Measurements from ENCODE around the gene LTBP1. TPM values are rescaled to one million over a fixed set of nuclear protein-coding genes. Genes with fewer than 3 reads are reported as not detected.

The LTBP1 gene
- total and polyA plus RNA-seq, 2 experiments from 2014 or later: 15.7 to 49.8 TPM

- no peaks in the 10 kb centered on the region; the same call in 2 of the 3 replicates for H3K4me1 Mint-ChIP-seq
- H3K36me3 Mint-ChIP-seq (ENCODE audit: low read depth): no peaks in the 10 kb centered on the region
- Histone ChIP-seq H3K27ac (ENCODE audit: low read depth) (no peak overlapping the region), H3K9me2 (ENCODE audit: insufficient read depth) (no peaks in the 10 kb centered on the region), H3K4me3 (no peak overlapping the region), H2AFZ (peak overlapping the region; percentile 86; the same call in 1 of the 2 replicates), H3K27me3 (ENCODE audit: insufficient read depth) (no peaks in the 10 kb centered on the region), H3K36me3 (ENCODE audit: insufficient read depth) (no peaks in the 10 kb centered on the region), H3F3A (replicated peaks; ENCODE audit: low read depth) (no peaks in the 10 kb centered on the region), H4K20me1 (replicated peaks; ENCODE audit: insufficient read depth) (no peaks in the 10 kb centered on the region), H3K4me1 (ENCODE audit: insufficient read depth) (0 out of 2 replicates have a peak, but pooled peaks cover 3% of the 10 kb centered on the region), H3K79me2 (replicated peaks; ENCODE audit: insufficient read depth) (no peaks in the 10 kb centered on the region), H3K4me2 (no peak overlapping the region)
- no peak for ATAC-seq
- H3K27ac Mint-ChIP-seq: no peak overlapping the region
- no peaks in the 10 kb centered on the region for H3K27me3 Mint-ChIP-seq (ENCODE audit: insufficient read depth, low read depth, poor library complexity)
- TF ChIP-seq REST (IDR thresholded peaks at IDR 0.05; ENCODE audit: unreplicated experiment) (no peak), CTCF (conservative IDR thresholded peaks at IDR 0.05; ENCODE audit: low read depth in 2 of 2) (no peak), STAT1 (IDR thresholded peaks at IDR 0.05; ENCODE audit: unreplicated experiment) (no peak), ETS1 (IDR thresholded peaks at IDR 0.05) (no peak), EZH2 (IDR thresholded peaks at IDR 0.05; ENCODE audit: low read depth, unreplicated experiment) (no peak), ZNF331 (CRISPR knock-in tag; IDR thresholded peaks at IDR 0.05; ENCODE audit: low read depth) (no peak), CREB1 (CRISPR knock-in tag; IDR thresholded peaks at IDR 0.05; ENCODE audit: low read depth) (no peak), EZH2phosphoT487 (IDR thresholded peaks at IDR 0.05; ENCODE audit: unreplicated experiment) (no peak), POLR2AphosphoS5 (IDR thresholded peaks at IDR 0.05; ENCODE audit: low read depth) (no peak), ZNF114 (CRISPR knock-in tag; IDR thresholded peaks at IDR 0.05) (no peak), ZNF462 (CRISPR knock-in tag; IDR thresholded peaks at IDR 0.05) (no peak), JUNB (IDR thresholded peaks at IDR 0.05; ENCODE audit: unreplicated experiment) (no peak), NANOG (IDR thresholded peaks at IDR 0.05; ENCODE audit: borderline replicate concordance) (no peak)
- DNase-seq (ENCODE audit: low spot score): no peak
- H3K9me3 Mint-ChIP-seq: no peaks in the 10 kb centered on the region; the same call in 2 of the 3 replicates
- H3K4me3 Mint-ChIP-seq: no peak overlapping the region
Measured at GRCh38 chr2:32902986-32903385, 43.8 kb upstream of the LTBP1 start.

All from GM23338 (cell line).